ENCODE data around the gene YWHAH. TPM values are rescaled to one million over a fixed set of nuclear protein-coding genes. Genes with fewer than 3 reads are reported as not detected.

YWHAH gene
- total RNA-seq, 2 experiments from 2014 or later = 113 to 145 TPM

GRCh38 chr22:31905356-31905755 lies 39.0 kb upstream of the YWHAH start:
- intact Hi-C loops (cut with micrococcal nuclease; ENCODE audit: unreplicated experiment) = no loop called here
- no peaks in the 10 kb centered on the region for H3K9me2 ChIP-seq (ENCODE audit: insufficient read depth, low read length)
- TF ChIP-seq CTCF (conservative IDR thresholded peaks at IDR 0.05; ENCODE audit: low read length) (no peak), EZH2phosphoT487 (IDR thresholded peaks at IDR 0.05; ENCODE audit: borderline replicate concordance, low read depth, low read length) (no peak)
- POLR2A ChIA-PET = no interaction called here
- peaks cover 49% of the 10 kb centered on the region for H3K36me3 ChIP-seq (ENCODE audit: insufficient read depth, low read length)
- H3K4me2 ChIP-seq (ENCODE audit: low read length) = no peak overlapping the region
- no peaks in the 10 kb centered on the region for H3K4me1 ChIP-seq (ENCODE audit: insufficient read depth, low read length, poor library complexity, severe bottlenecking)
- H3K4me3 ChIP-seq (ENCODE audit: low read depth, low read length, poor library complexity, severe bottlenecking) = no peak overlapping the region
- no peaks in the 10 kb centered on the region for H4K20me1 ChIP-seq (ENCODE audit: insufficient read depth, low read length)
- no TSS peak for BruUV-seq (replicated peaks)
- no peaks in the 10 kb centered on the region for H3K79me2 ChIP-seq (ENCODE audit: insufficient read depth, low read depth, low read length)
- no peaks in the 10 kb centered on the region for H3K9me3 ChIP-seq (ENCODE audit: low read length)
- H2AFZ ChIP-seq (ENCODE audit: low read length) = no peak overlapping the region
- DNase-seq (ENCODE audit: low spot score) = no peak
- CTCF ChIA-PET (ENCODE audit: unreplicated experiment) = no interaction called here
- H3K27ac ChIP-seq (ENCODE audit: low read depth, low read length, poor library complexity, severe bottlenecking) = no peak overlapping the region

GRCh38 chr22:31906086-31906485 lies 38.2 kb upstream of the YWHAH start:
- Histone ChIP-seq H3K4me2 (ENCODE audit: low read length) (no peak overlapping the region), H3K36me3 (ENCODE audit: insufficient read depth, low read length) (peaks cover 50% of the 10 kb centered on the region)

GRCh38 chr22:31906569-31906968 lies 37.8 kb upstream of the YWHAH start:
- Histone ChIP-seq H3K4me1 (ENCODE audit: insufficient read depth, low read length, poor library complexity, severe bottlenecking) (no peaks in the 10 kb centered on the region), H3K36me3 (ENCODE audit: insufficient read depth, low read length) (peaks cover 45% of the 10 kb centered on the region), H3K79me2 (ENCODE audit: insufficient read depth, low read depth, low read length) (no peaks in the 10 kb centered on the region), H3K27ac (ENCODE audit: low read depth, low read length, poor library complexity, severe bottlenecking) (no peak overlapping the region), H3K4me3 (ENCODE audit: low read depth, low read length, poor library complexity, severe bottlenecking) (no peak overlapping the region), H3K9me3 (ENCODE audit: low read length) (no peaks in the 10 kb centered on the region), H3K4me2 (ENCODE audit: low read length) (no peak overlapping the region), H2AFZ (ENCODE audit: low read length) (no peak overlapping the region), H3K9me2 (ENCODE audit: insufficient read depth, low read length) (no peaks in the 10 kb centered on the region), H4K20me1 (ENCODE audit: insufficient read depth, low read length) (no peaks in the 10 kb centered on the region)
- intact Hi-C loops (cut with micrococcal nuclease; ENCODE audit: unreplicated experiment) = no loop called here
- ChIA-PET CTCF (ENCODE audit: unreplicated experiment) (no interaction called here), POLR2A (no interaction called here)
- DNase-seq (ENCODE audit: low spot score) = no peak
- TF ChIP-seq CTCF (conservative IDR thresholded peaks at IDR 0.05; ENCODE audit: low read length) = no peak
- TF ChIP-seq EZH2phosphoT487 (IDR thresholded peaks at IDR 0.05; ENCODE audit: borderline replicate concordance, low read depth, low read length) = no peak
- BruUV-seq (replicated peaks) = TSS peak; percentile 59

More at GRCh38 chr22:31906086-31906485, 38.2 kb upstream of the YWHAH start:
- BruUV-seq (replicated peaks) = no TSS peak
- intact Hi-C loops (cut with micrococcal nuclease; ENCODE audit: unreplicated experiment) = no loop called here
- H3K27ac ChIP-seq (ENCODE audit: low read depth, low read length, poor library complexity, severe bottlenecking) = no peak overlapping the region
- ChIA-PET POLR2A (no interaction called here), CTCF (ENCODE audit: unreplicated experiment) (no interaction called here)
- no peak for DNase-seq (ENCODE audit: low spot score)
- no peaks in the 10 kb centered on the region for H3K9me2 ChIP-seq (ENCODE audit: insufficient read depth, low read length)
- no peaks in the 10 kb centered on the region for H3K79me2 ChIP-seq (ENCODE audit: insufficient read depth, low read depth, low read length)
- H3K9me3 ChIP-seq (ENCODE audit: low read length) = no peaks in the 10 kb centered on the region
- TF ChIP-seq EZH2phosphoT487 (IDR thresholded peaks at IDR 0.05; ENCODE audit: borderline replicate concordance, low read depth, low read length) = no peak
- TF ChIP-seq CTCF (conservative IDR thresholded peaks at IDR 0.05; ENCODE audit: low read length) = no peak
- no peaks in the 10 kb centered on the region for H3K4me1 ChIP-seq (ENCODE audit: insufficient read depth, low read length, poor library complexity, severe bottlenecking)
- no peaks in the 10 kb centered on the region for H4K20me1 ChIP-seq (ENCODE audit: insufficient read depth, low read length)
- no peak overlapping the region for H3K4me3 ChIP-seq (ENCODE audit: low read depth, low read length, poor library complexity, severe bottlenecking)
- H2AFZ ChIP-seq (ENCODE audit: low read length) = no peak overlapping the region
